Stimulated activated CD4-positive, alpha-beta T cell treated with anti-CD3 and anti-CD28 coated beads, TNF-alpha, amount 100 ng/mL, for 24 hours (primary cell): ENCODE results near the gene DMAP1.
A peak's percentile ranks its signal among the peaks of the same experiment; 100 is the strongest.
"Not testable (repeated sequence)": the region's sequence is repeated elsewhere in the genome, so short reads cannot be mapped to it uniquely, and the experiment has no call there.

Experiments
- DNase-seq, 3 experiments: peaks; one replicate each; pipeline ENCODE4 v3.0.0-alpha.2; 2020; ENCODE audit warnings: low read depth in 3 of 3

DMAP1 gene, protein sequence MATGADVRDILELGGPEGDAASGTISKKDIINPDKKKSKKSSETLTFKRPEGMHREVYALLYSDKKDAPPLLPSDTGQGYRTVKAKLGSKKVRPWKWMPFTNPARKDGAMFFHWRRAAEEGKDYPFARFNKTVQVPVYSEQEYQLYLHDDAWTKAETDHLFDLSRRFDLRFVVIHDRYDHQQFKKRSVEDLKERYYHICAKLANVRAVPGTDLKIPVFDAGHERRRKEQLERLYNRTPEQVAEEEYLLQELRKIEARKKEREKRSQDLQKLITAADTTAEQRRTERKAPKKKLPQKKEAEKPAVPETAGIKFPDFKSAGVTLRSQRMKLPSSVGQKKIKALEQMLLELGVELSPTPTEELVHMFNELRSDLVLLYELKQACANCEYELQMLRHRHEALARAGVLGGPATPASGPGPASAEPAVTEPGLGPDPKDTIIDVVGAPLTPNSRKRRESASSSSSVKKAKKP

DNA sequence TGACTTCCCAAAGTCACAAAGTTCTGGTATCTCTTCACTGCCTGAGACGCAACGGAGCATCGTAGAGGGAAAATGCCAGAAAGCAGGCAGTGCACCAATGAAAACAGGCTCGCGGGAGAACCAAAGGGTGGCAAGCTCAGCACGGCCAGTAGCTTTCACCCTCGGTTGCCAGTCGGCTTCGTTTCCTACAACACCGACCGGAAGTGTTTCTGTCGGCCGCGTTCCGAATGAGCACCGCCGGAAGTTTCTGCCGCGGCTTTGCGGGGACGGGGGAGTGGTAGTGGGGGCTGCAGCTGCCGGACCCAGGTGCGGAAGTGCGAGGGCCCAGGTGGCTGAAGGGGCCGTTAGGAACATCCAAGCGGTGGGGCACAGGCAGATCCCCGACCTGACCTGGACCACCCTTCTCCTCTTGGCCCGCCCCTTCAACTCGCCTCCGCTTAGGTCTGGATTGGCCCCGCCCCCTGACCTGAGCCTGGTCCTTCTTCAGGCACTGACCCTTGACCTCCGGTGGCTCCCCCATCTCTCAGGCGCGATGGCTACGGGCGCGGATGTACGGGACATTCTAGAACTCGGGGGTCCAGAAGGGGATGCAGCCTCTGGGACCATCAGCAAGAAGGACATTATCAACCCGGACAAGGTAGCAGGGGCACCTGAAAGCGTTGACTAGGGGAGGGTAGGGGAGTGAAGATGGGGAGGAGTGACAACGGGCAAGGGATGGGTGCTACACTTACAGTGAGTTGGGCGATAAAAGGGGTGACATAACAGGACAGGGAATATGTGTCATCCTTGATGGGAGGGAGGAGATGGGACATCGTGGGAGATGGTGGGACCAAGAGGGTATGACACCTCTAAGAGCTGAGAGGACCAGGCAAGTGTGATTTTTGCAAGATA lies at the start of gene DMAP1:
Gene DMAP1 (plus strand): TSS at position 250 of the 891 bp plus-strand sequence. CDS start 283 bp downstream, at position 533.
- DNase-seq, result peak; percentile 74 to 83 (median 77)

DNA sequence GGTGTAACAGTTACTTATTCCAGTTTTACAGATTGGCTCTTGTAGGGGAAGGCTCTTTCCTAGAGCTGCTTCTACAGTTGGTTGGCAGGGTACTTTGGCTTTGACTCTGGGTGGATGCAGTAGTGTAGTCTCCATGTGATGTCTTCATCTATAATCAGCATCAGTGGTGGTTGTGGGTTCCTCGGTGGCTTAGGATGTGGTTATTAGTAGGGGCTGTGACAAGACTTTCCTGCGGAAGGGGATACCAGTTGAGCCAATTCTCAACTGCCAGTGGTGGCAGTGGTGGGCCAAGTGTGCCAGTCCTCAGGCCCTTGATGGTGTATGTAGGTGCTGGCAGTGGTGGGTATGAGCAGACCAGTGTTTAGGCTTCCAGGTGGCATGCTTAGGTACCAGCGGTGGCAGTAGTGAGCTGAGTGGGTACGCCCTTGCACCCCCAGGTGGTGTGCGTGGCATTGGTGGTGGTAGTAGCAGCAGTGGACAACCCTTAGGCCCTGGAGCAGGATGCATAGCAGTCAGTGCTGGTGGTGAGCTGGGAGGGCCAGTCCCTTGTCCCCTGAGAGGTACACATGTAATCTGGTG lies 44.7 kb upstream of the DMAP1 start:
- no peak for DNase-seq

DNA sequence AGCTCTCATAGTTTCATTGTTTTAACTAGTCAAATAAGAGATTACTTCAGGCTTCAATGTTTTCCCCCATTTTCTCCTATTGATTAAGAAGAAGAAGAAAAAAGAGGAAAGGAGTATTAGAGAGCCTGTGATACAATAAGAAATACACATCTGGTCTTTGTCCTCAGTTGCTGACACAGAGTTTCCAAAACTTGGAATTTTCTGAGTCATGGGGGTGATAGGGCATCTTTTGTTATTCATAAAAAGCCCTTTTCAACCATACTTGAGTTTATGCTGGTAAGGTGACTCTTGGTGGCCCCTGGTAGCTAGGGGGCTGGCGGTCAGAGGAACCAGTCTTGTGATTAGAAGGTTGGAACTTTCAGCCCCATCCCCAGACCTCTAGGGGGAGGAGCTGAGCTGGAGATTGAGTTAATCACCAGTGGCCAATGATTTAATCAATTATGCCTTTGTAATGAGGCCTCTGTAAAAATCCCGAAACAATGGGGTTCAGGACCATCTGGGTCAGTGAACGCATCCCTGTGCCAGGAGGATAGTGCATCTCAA lies 42.9 kb upstream of the DMAP1 start:
- DNase-seq, result no peak

DNA sequence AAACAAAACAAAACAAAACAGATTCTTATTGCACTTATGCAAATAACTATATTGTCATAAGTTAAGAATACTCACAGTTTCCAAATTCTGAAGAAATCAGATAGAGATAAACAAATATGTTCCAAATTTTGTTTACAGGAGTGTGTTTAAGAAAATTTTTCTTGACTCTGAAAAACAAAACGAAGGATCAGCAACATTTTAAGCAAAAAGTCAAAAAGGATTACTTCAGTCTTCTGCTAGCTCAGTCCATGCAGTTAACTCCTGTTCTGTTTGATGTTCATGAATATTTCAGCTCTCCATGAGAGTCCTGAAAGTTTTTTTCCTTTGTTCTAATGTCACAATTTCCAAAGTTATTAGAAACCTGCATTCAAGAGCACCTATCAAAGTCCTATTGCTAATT lies 38.6 kb upstream of the DMAP1 start:
- no peak for DNase-seq

DNA sequence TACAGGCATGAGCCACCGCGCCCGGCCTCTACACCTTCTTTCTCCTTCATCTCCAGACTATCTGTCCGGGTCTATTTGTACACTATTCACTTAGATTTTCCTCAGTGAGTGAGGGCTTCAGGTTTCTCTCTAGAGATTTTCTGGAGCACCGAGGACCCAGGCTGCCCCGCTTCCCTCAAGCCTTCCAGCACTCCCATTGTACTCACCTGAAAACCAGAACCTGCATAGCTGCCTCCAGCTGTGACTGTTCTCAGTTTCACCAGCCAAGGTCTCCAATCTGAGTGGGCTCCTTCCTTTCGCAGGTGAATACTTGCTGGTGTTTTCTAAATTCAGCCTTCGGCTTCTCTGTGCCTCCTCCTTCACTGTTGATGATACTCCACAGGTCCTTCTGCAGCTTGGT lies 12.9 kb upstream of the DMAP1 start:
- no peak for DNase-seq

DNA sequence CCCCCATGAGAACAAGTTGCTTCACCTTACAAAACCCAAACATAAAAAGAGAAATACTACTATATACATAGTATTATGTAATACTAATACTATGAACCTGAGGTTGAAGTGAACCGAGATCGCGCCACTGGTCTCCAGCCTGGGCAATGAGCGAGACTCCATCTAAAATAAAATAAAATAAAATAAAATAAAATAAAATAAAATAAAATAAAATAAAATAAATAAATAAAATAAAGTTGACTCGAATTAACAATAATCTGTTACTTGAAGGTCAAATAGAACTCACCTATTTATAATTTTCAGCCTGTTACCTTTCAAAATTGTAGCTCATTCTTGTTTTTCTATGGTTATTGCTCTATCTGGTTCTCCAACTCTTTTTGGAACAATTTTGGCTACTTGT lies 6.7 kb upstream of the DMAP1 start:
- DNase-seq, result not testable (repeated sequence)

DNA sequence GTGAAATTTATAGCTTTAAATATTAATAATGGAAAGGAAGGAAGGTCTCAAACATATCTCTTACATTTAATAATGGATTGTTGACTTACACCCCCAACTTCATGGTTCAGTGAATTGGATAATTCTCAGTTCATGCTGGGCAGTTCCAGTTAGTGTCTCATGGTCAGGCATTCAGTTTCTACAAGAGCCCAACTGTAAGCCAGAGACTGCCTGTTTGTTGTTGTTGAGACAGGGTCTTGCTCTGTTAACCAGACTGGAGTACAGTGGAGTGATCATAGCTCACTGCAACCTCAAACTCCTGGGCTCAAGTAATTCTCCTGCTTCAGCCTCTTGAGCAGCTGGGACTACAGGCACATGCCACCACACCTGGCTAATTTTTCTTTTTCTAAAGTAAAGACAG lies 5.0 kb upstream of the DMAP1 start:
- DNase-seq, result no peak

DNA sequence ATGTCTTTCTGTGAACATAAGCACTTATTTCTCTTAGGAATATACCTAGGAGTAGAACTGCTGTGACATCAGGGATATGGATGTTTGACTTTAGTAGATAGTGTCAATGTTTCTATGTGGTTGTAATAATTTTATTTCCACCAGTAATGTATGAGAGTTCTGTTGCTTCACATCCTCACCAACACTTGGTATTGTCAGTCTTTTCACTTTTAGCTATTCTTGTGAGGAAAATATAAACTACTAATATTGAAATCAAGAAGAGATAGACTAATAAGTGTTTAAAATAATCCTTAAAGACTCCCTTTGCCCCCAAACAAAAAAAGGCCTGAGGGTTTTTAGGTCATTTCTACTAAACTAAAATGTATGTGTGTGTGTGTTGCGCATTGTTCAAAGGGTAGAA lies 2.7 kb upstream of the DMAP1 start:
- DNase-seq, result no peak

DNA sequence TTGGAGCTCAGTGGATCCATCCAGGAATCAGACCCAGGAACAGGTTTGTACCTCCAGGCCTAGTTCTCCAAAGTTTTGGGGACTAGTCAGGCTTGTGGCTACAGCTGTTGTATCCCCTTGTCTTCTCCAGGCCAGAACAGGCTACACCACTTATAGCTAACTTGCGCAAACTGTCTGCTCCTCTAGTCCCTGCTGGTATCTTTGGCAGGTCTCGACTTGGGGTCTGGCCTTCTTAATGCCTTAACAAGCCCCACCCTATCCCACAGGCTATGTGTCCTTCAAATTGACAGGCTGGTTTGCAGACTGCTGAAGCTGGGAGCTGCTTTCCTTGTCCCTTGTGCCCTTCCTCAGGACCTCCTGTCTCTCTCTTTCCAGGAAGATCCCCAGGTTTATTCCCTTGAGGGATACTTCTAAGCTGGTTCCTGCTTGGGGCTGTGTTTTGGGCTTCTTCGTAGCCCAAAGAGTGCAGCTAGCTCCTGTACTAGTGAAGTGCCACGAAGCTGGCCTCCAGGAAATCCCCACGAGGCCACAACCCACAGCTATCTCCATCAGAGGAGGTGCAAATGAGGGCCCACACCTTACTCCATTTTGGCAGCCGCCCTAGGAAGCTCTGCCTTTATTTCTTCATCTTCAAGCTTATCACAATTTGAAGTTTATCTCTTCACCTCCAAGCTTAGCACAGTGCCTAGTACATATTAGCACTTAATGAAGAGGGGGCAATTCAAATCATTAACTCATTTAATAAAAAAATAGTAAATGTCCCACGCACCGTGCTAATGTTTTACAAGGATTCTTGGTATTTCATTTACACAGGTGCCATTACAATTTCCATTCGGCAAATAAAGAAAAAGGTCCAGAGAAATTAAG lies 683 bp upstream of the DMAP1 start:
- DNase-seq, result peak in 1 of 3 experiments; percentile 32

DNA sequence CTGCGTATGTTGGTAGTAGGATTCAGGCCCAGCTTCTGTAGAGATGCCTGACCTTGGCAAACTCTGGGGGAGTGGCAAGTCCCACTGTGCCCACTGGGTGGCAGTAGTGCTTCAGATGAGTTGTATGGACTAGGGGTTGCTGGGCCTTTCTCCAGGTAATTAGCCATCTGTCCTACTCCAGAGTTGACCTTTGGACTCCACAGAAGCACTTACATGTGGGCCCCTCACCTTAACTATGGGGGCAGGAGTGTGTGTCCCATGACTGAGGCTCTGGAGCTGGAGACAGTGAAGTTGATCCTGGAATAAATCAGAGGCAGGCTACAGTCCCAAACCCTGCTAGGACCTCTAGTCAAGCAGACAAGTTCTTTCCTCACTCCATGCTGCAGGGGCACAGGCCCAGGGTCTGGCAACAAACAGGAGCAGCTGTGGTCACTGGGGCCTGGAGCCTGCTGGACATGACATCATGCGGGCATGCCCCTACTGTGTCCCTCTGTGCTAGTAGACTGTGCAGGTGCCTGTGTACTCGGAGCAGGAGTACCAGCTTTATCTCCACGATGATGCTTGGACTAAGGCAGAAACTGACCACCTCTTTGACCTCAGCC lies 4.6 kb downstream of the DMAP1 start:
- peak; percentile 60 to 77 (median 61) for DNase-seq

DNA sequence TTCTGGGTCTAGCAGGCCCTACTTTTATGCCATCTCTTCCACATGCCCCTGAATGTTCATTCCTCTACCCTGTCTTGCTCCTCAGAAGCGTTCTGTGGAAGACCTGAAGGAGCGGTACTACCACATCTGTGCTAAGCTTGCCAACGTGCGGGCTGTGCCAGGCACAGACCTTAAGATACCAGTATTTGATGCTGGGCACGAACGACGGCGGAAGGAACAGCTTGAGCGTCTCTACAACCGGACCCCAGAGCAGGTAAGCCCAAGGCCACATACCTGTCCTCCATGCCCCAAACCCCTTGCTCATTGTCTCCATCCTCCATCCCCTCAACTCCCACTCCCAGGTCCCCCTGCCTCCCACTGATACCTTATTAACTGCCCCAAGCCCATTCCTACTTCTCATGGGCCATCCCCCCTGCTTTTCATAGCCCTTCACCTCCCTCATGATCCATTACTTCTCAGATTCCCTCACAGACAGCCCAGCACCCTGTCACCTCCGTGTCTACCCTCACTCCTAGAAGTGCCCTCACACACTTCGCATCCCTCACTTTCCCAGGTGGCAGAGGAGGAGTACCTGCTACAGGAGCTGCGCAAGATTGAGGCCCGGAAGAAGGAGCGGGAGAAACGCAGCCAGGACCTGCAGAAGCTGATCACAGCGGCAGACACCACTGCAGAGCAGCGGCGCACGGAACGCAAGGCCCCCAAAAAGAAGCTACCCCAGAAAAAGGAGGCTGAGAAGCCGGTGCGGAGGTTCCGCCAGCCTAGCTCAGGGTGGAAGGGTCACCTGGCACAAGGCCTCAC lies 5.4 kb downstream of the DMAP1 start:
- no peak for DNase-seq

DNA sequence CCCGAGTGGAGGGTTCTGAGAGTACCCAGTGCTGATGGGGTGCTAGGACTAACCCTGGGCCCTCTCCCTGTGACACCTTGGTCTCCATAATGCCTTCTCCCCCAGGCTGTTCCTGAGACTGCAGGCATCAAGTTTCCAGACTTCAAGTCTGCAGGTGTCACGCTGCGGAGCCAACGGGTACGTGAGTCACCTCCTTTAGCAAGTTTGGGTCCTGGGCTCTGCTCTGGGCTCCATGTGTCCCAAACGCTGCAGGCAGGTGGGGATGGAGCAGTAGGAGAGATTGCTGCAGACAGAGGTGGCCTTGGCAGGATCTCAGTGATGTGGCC lies 6.0 kb downstream of the DMAP1 start:
- no peak for DNase-seq

DNA sequence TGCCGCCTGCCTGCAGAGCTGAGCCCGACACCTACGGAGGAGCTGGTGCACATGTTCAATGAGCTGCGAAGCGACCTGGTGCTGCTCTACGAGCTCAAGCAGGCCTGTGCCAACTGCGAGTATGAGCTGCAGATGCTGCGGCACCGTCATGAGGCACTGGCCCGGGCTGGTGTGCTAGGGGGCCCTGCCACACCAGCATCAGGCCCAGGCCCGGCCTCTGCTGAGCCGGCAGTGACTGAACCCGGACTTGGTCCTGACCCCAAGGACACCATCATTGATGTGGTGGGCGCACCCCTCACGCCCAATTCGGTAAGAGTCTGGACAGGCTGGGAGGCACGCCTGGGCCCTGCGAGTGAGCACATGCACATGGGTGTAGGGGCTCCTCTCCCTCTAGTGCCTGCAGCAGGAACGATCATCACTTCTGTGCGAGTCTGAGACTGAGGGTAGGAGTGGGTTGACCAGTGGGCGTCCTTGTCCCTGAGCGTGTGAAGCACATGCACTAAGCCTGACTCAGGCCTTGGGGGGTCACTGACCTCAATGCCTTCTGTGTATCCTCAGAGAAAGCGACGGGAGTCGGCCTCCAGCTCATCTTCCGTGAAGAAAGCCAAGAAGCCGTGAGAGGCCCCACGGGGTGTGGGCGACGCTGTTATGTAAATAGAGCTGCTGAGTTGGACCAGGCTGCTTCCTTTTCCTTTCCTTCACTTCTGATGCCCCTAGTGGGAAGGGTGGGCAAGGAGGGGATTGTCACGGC lies 6.9 kb downstream of the DMAP1 start:
- DNase-seq, result no peak

DNA sequence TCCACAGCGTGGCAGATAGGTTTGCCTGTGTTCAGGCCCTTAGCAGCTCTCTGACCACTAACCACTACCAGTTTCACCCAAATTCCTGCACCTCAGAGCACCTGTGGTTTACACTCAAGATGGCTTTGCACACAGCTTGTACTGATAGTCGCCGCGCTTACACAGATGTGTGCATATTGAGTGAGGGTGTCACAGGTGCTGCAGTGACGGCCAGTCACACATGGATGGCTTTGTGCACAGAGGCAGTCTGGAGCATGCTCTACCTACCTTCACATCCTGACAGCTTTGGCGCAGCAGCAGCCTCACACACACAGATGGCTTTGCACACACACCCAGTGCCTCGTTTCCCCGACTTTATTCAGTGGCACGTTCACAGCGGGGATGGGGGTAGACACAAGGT lies 7.5 kb downstream of the DMAP1 start:
- DNase-seq, result no peak

DNA sequence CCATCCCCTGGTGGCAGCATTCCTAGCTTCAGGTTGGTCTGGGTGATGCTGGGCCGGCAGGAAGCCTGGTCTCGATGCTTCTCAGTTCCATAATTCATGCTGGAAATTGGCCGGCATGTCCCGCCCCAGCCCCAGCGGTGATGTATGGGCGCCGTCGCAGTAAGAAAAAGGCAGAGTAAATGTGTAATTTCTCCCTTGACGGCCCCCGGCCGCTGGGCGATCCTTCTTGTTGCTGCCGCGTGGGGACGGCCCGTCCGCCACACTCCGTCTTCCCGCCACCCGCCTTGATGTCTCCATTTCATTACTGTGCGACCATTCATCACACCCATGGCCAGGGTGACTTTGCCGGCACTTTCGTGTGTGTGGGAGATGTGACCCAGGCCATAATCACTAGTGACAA lies 8.5 kb downstream of the DMAP1 start:
- no peak for DNase-seq

DNA sequence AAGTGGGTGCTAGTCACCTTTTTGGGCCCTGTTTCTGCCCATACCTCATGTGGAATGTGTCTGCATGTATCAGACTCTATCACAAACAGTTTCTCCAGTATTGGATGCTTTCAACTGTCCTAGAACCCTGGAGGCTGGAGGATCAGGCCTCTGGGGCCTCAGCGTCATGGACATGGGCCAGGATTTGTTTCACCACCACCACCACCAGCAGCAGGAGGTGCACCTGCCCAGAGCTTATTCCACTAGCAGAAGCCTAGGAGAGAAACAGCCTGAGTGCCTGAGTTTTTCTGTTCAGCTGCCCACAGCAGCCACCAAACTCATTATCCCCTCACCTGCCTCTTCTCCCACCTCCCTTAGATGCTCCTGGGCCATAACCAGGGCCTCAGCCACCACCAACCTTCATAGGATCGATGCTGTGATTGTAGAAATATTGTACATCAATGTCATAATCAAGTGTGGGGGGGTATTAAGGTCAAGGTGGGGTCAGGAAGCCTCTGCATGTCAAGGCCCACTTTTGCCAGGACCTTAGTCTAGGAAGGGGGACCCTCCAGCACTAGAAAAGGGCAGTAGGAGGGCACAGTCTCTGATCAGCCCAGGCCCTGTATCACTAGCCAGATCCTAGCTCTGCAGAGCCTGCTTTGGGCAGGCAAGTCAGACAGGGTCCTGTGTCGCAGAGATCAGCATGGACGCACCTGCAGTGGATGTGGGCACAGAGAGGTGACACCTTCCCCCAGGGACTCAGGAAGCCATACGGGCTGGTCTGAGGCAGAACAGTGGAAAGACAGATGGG lies 9.3 kb downstream of the DMAP1 start:
- no peak for DNase-seq

DNA sequence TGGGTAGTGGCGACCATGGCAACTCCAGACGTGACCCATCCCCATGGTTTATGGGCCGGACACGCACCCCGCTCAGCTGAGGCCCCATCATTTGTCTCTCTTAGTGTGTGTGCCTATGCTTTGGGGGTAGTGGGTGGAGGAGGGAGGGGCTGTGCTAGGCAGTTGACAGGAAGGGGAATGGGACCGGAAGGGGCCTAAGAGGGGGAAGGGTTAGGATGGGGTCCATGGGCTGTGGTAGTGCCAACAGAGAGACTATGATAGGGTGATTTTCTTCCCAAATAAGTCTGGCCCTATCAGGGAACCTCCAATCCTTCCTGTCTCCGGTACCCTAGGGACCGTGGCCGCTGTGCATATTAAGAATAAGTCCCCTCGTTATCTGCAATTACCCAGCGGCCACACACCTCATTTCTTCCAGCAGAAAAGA lies 9.9 kb downstream of the DMAP1 start:
- DNase-seq, result no peak

DNA sequence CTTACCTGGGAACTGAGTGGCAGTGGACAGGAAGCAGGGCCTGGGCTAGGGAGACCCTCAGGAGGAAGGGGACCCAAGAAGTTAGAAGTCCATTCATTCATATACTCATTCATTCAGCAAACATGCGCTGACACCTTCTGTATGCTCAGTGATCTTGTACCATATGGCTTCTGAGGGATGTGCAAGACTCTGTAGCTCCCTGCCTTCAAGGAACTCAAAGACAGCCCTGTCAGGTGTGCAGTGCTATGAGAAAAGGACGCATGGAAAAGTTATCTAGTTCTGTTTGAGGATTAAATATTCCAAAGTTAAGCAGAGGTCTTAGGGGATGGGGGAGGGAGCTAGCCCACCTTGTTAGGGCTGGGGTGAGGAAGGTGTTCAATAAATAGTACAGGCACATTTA lies 12.5 kb downstream of the DMAP1 start:
- DNase-seq, result no peak
